Parathyroid adenoma (tissue), 2 donors: ENCODE data around the gene GSE1.

Experiments
- H2AFZ ChIP-seq: fragments of 300-600 bp; sonication (generic); one replicate; pipeline ENCODE4 v1.7.0; 2017; ENCODE audit warnings: antibody characterized with exemption, mild to moderate bottlenecking
- H3K27ac ChIP-seq: fragments of 300-600 bp; sonication (generic); one replicate; pipeline ENCODE4 v1.7.0; 2017
- H3K27me3 ChIP-seq: fragments of 300-600 bp; sonication (generic); one replicate; pipeline ENCODE4 v1.7.0; 2017; ENCODE audit warnings: low read length; ENCODE audit not compliant: control insufficient read depth, insufficient read depth
- H3K36me3 ChIP-seq: fragments of 300-600 bp; sonication (generic); one replicate; pipeline ENCODE4 v1.7.0; 2017; ENCODE audit warnings: low read length; ENCODE audit not compliant: control insufficient read depth, insufficient read depth
- H3K4me1 ChIP-seq: fragments of 300-600 bp; sonication (generic); one replicate; pipeline ENCODE4 v1.7.0; 2017; ENCODE audit warnings: control low read depth
- H3K4me2 ChIP-seq: fragments of 300-600 bp; sonication (generic); one replicate; pipeline ENCODE4 v1.7.0; 2017; ENCODE audit warnings: low read length
- H3K4me3 ChIP-seq: fragments of 300-600 bp; sonication (generic); one replicate; pipeline ENCODE4 v1.7.0; 2017; ENCODE audit warnings: low read depth, low read length
- H3K79me2 ChIP-seq: fragments of 300-600 bp; sonication (generic); one replicate; pipeline ENCODE4 v1.7.0; 2017; ENCODE audit warnings: control low read depth
- H3K9ac ChIP-seq: fragments of 300-600 bp; sonication (generic); one replicate; pipeline ENCODE4 v1.7.0; 2017; ENCODE audit warnings: mild to moderate bottlenecking
- H3K9me3 ChIP-seq: fragments of 300-600 bp; sonication (generic); one replicate; pipeline ENCODE4 v1.7.0; 2017; ENCODE audit warnings: low read length; ENCODE audit not compliant: control insufficient read depth
- TF ChIP-seq, protein P1 (sequence below): fragments of 300-600 bp; sonication (generic); IDR thresholded peaks from one replicate; pipeline ENCODE4 v1.7.0; 2017; ENCODE audit warnings: antibody characterized with exemption, mild to moderate bottlenecking
- donor health status: primary hyperparathyroidism.

The GSE1 gene

GRCh38 chr16:85640585-85640984 is 27.5 kb downstream of the GSE1 start:
- Histone ChIP-seq H2AFZ (no peak overlapping the region), H3K36me3 (no peaks in the 10 kb centered on the region), H3K4me2 (no peak overlapping the region), H3K4me1 (no peaks in the 10 kb centered on the region), H3K79me2 (peaks cover 82% of the 10 kb centered on the region), H3K27me3 (no peaks in the 10 kb centered on the region), H3K27ac (no peak overlapping the region), H3K9me3 (no peaks in the 10 kb centered on the region), H3K4me3 (no peak overlapping the region), H3K9ac (no peak overlapping the region)
- TF ChIP-seq, protein P1, sequence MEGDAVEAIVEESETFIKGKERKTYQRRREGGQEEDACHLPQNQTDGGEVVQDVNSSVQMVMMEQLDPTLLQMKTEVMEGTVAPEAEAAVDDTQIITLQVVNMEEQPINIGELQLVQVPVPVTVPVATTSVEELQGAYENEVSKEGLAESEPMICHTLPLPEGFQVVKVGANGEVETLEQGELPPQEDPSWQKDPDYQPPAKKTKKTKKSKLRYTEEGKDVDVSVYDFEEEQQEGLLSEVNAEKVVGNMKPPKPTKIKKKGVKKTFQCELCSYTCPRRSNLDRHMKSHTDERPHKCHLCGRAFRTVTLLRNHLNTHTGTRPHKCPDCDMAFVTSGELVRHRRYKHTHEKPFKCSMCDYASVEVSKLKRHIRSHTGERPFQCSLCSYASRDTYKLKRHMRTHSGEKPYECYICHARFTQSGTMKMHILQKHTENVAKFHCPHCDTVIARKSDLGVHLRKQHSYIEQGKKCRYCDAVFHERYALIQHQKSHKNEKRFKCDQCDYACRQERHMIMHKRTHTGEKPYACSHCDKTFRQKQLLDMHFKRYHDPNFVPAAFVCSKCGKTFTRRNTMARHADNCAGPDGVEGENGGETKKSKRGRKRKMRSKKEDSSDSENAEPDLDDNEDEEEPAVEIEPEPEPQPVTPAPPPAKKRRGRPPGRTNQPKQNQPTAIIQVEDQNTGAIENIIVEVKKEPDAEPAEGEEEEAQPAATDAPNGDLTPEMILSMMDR: no peak

GRCh38 chr16:85641305-85641704 is 28.2 kb downstream of the GSE1 start:
- TF ChIP-seq, protein P1: no peak
- Histone ChIP-seq H3K36me3 (no peaks in the 10 kb centered on the region), H3K4me3 (no peak overlapping the region), H3K4me2 (no peak overlapping the region), H3K79me2 (peaks cover 76% of the 10 kb centered on the region), H3K9ac (no peak overlapping the region), H3K9me3 (no peaks in the 10 kb centered on the region), H3K4me1 (no peaks in the 10 kb centered on the region), H3K27ac (no peak overlapping the region), H2AFZ (no peak overlapping the region), H3K27me3 (no peaks in the 10 kb centered on the region)

- H3K27me3 ChIP-seq: no peaks in the 10 kb centered on the region
- H3K4me1 ChIP-seq: no peaks in the 10 kb centered on the region
- no peaks in the 10 kb centered on the region for H3K36me3 ChIP-seq
- no peak overlapping the region for H3K9ac ChIP-seq
- H3K9me3 ChIP-seq: no peaks in the 10 kb centered on the region
- TF ChIP-seq, protein P1: no peak
- no peak overlapping the region for H3K4me3 ChIP-seq
- peaks cover 71% of the 10 kb centered on the region for H3K79me2 ChIP-seq
- H3K27ac ChIP-seq: no peak overlapping the region
- no peak overlapping the region for H2AFZ ChIP-seq
- no peak overlapping the region for H3K4me2 ChIP-seq
Observed at GRCh38 chr16:85641776-85642176, 28.7 kb downstream of the GSE1 start.

- no peak overlapping the region for H3K27ac ChIP-seq
Observed at GRCh38 chr16:85642762-85643358, 29.7 kb downstream of the GSE1 start.

More at GRCh38 chr16:85642762-85643358, 29.7 kb downstream of the GSE1 start:
- Histone ChIP-seq H3K36me3 (no peaks in the 10 kb centered on the region), H3K9me3 (no peaks in the 10 kb centered on the region), H2AFZ (no peak overlapping the region), H3K9ac (no peak overlapping the region), H3K4me1 (no peaks in the 10 kb centered on the region), H3K79me2 (peaks cover 63% of the 10 kb centered on the region), H3K4me3 (no peak overlapping the region), H3K4me2 (no peak overlapping the region), H3K27me3 (no peaks in the 10 kb centered on the region)
- TF ChIP-seq, protein P1: no peak
